ENCODE results near the gene TUBA4A.

Gene TUBA4A

GRCh38 chr2:219286436-219287115 lies 32.9 kb upstream of the TUBA4A start:
- DNase-seq (ENCODE audit: low spot score): no peak

GRCh38 chr2:219285894-219286425 lies 32.2 kb upstream of the TUBA4A start:
- DNase-seq (ENCODE audit: low spot score): no peak

GRCh38 chr2:219285373-219285735 lies 31.6 kb upstream of the TUBA4A start:
- DNase-seq (ENCODE audit: low spot score): no peak

- no peak for DNase-seq (ENCODE audit: low spot score)
These were observed 31.0 kb upstream of the TUBA4A start for GRCh38 chr2:219284501-219285372.

- DNase-seq (ENCODE audit: low spot score): no peak
These were observed 29.3 kb upstream of the TUBA4A start for GRCh38 chr2:219282943-219283581.

GRCh38 chr2:219282375-219282774 lies 28.7 kb upstream of the TUBA4A start:
- DNase-seq (ENCODE audit: low spot score): no peak

GRCh38 chr2:219281588-219281987 lies 27.9 kb upstream of the TUBA4A start:
- no peak for DNase-seq (ENCODE audit: low spot score)

- no peak for DNase-seq (ENCODE audit: low spot score)
These were observed 26.9 kb upstream of the TUBA4A start for GRCh38 chr2:219280651-219281050.

- peak; percentile 84 for DNase-seq (ENCODE audit: low spot score)
These were observed 26.3 kb upstream of the TUBA4A start for GRCh38 chr2:219279916-219280516.

- peak; percentile 99 for DNase-seq (ENCODE audit: low spot score)
These were observed 25.6 kb upstream of the TUBA4A start, which contains the start of gene DNAJB2 for GRCh38 chr2:219279151-219279915. Gene DNAJB2 (plus strand): TSS chr2:219279366. CDS start chr2:219279834, 468 bp downstream.

GRCh38 chr2:219278655-219279150 lies 25.0 kb upstream of the TUBA4A start:
- DNase-seq (ENCODE audit: low spot score): peak; percentile 65

- DNase-seq (ENCODE audit: low spot score): peak; percentile 79
These were observed 24.3 kb upstream of the TUBA4A start for GRCh38 chr2:219277703-219278654.

- no peak for DNase-seq (ENCODE audit: low spot score)
These were observed 20.7 kb upstream of the TUBA4A start for GRCh38 chr2:219274361-219274921.

- DNase-seq (ENCODE audit: low spot score): no peak
These were observed 20.2 kb upstream of the TUBA4A start for GRCh38 chr2:219273937-219274336.

- no peak for DNase-seq (ENCODE audit: low spot score)
These were observed 19.3 kb upstream of the TUBA4A start for GRCh38 chr2:219272995-219273394.

- no peak for DNase-seq (ENCODE audit: low spot score)
These were observed 18.6 kb upstream of the TUBA4A start for GRCh38 chr2:219272356-219272755.

GRCh38 chr2:219271021-219271420 lies 17.3 kb upstream of the TUBA4A start:
- no peak for DNase-seq (ENCODE audit: low spot score)

GRCh38 chr2:219270055-219270372 lies 16.3 kb upstream of the TUBA4A start:
- no peak for DNase-seq (ENCODE audit: low spot score)

GRCh38 chr2:219269362-219270054 lies 15.8 kb upstream of the TUBA4A start:
- DNase-seq (ENCODE audit: low spot score): no peak

Measured in germinal center (tissue), 1 donor.